ENCODE data around the gene FAM25A.
"Not testable (repeated sequence)": the region's sequence is repeated elsewhere in the genome, so short reads cannot be mapped to it uniquely, and the experiment has no call there.

DNA sequence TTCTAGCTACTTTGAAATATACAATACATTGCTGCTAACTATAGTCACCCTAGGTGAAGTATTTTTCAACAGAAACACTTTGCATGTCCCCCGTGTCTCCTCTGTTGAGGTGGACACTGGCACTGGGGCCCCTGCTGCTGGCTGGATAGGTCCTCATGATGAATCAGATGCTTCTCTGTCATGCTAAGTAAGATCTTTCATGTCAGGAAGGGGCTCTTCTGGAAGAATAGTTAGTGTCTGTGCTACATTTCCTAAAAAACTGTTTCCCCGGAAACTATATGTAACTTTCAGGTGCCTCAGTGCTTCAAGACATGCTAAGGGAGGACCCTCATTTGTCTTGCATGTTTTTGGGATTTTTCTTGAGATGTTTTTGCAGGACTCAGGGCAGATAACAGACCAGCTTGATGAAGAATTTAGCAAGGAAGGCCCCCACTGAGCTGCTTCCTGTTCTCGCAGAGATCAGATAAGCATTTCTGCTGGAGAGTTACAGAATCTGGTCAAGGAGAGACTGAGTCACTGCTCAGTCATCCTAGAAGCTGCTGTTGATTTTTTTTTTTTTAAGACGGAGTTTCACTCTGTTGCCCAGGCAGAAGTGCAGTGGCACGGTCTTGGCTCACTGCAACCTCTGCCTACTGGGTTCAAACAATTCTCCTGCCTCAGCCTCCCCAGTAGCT is 5.3 kb downstream of the FAM25A start:
- TF ChIP-seq, protein P1, sequence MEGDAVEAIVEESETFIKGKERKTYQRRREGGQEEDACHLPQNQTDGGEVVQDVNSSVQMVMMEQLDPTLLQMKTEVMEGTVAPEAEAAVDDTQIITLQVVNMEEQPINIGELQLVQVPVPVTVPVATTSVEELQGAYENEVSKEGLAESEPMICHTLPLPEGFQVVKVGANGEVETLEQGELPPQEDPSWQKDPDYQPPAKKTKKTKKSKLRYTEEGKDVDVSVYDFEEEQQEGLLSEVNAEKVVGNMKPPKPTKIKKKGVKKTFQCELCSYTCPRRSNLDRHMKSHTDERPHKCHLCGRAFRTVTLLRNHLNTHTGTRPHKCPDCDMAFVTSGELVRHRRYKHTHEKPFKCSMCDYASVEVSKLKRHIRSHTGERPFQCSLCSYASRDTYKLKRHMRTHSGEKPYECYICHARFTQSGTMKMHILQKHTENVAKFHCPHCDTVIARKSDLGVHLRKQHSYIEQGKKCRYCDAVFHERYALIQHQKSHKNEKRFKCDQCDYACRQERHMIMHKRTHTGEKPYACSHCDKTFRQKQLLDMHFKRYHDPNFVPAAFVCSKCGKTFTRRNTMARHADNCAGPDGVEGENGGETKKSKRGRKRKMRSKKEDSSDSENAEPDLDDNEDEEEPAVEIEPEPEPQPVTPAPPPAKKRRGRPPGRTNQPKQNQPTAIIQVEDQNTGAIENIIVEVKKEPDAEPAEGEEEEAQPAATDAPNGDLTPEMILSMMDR (IDR thresholded peaks at IDR 0.05) = not testable (repeated sequence)
- not testable (repeated sequence) for TF ChIP-seq POLR2A, POLR2AphosphoS5 (IDR thresholded peaks at IDR 0.05)

Measured in prostate gland (tissue), 2 donors.